ENCODE results near the gene TMEM140. TPM values are rescaled to one million over a fixed set of nuclear protein-coding genes. Genes with fewer than 3 reads are reported as not detected.
A peak's percentile ranks its signal among the peaks of the same experiment; 100 is the strongest.

Gene TMEM140
- total RNA-seq, 4 donors from 2014 or later = 12.8 to 33.1 (median 14.3) TPM

DNA sequence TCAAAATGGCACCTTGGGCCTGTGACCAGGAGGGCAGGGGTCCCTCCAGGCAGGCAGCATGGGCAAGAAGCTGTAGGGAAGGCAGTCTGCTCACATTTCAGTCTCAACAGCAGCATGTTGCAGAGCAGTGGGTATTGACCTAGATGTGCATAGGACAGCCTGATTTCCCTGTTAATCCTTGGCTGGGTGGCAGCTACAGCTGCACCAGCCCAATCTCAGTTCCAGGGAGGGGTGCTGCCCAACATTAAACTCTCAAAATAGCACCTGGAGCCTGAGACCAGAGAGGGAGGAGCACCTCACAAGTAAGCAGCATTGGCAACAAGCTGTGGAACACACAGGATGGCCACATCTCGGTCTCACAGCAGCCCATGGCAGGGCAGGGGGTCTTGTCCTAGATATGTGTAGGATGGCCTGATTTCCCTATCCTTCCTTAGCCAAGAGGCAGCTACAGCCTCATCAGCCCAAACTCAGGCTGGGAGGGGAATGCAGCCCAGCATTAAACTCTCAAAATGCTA is 10.3 kb downstream of the TMEM140 start:
- H3K27me3 ChIP-seq = no peaks in the 10 kb centered on the region
- peaks cover 0 to 41% of the 10 kb centered on the region in 2 donors for H3K4me1 ChIP-seq
- H3K27ac ChIP-seq = peak overlapping the region in 2 of 3 donors; percentile 33 to 57
- no peak overlapping the region for H3K4me3 ChIP-seq (replicated peaks in 1 of 3)
- no peaks in the 10 kb centered on the region for H3K36me3 ChIP-seq
- no peak for TF ChIP-seq POLR2A (IDR thresholded peaks at IDR 0.05)
- TF ChIP-seq, protein P1, sequence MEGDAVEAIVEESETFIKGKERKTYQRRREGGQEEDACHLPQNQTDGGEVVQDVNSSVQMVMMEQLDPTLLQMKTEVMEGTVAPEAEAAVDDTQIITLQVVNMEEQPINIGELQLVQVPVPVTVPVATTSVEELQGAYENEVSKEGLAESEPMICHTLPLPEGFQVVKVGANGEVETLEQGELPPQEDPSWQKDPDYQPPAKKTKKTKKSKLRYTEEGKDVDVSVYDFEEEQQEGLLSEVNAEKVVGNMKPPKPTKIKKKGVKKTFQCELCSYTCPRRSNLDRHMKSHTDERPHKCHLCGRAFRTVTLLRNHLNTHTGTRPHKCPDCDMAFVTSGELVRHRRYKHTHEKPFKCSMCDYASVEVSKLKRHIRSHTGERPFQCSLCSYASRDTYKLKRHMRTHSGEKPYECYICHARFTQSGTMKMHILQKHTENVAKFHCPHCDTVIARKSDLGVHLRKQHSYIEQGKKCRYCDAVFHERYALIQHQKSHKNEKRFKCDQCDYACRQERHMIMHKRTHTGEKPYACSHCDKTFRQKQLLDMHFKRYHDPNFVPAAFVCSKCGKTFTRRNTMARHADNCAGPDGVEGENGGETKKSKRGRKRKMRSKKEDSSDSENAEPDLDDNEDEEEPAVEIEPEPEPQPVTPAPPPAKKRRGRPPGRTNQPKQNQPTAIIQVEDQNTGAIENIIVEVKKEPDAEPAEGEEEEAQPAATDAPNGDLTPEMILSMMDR (IDR thresholded peaks at IDR 0.05) = no peak
- no peaks in the 10 kb centered on the region for H3K9me3 ChIP-seq
- no peak for DNase-seq
- WGBS, 2 donors = 87 to 100% methylated on average over 1 of the region's 1 CpG
- intact Hi-C loops (cut with DNase I) = no loop called here

DNA sequence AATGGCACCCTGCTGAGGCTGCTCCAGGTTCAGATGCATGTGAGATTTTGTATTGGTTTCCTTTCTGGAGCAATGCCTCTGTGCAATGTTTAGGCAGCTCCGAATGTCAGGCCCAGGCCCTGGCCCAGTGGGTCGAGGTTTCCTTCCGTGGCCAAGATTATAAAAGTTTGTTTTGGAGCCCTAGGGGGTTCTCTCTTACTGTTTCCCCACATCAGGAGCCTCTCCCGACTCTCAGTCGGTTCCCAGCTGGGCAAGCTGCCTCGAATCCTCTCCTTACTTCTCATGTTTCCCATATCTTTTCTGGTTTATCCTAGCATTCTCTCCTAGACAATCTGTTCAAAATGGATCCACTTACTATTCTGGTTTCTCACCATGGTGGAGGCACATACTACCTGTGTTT is 11.0 kb downstream of the TMEM140 start:
- Histone ChIP-seq H3K27me3 (no peaks in the 10 kb centered on the region), H3K27ac (peak overlapping the region in 2 of 3 donors; percentile 33 to 57), H3K4me1 (peaks cover 0 to 41% of the 10 kb centered on the region in 2 donors), H3K4me3 (replicated peaks in 1 of 3) (no peak overlapping the region), H3K9me3 (no peaks in the 10 kb centered on the region), H3K36me3 (no peaks in the 10 kb centered on the region)
- TF ChIP-seq POLR2A (IDR thresholded peaks at IDR 0.05) = no peak
- TF ChIP-seq, protein P1 (IDR thresholded peaks at IDR 0.05) = no peak
- no peak for DNase-seq
- WGBS, 2 donors = 66 to 86% methylated on average over 6 of the region's 6 CpGs
- intact Hi-C loops (cut with DNase I) = no loop called here

DNA sequence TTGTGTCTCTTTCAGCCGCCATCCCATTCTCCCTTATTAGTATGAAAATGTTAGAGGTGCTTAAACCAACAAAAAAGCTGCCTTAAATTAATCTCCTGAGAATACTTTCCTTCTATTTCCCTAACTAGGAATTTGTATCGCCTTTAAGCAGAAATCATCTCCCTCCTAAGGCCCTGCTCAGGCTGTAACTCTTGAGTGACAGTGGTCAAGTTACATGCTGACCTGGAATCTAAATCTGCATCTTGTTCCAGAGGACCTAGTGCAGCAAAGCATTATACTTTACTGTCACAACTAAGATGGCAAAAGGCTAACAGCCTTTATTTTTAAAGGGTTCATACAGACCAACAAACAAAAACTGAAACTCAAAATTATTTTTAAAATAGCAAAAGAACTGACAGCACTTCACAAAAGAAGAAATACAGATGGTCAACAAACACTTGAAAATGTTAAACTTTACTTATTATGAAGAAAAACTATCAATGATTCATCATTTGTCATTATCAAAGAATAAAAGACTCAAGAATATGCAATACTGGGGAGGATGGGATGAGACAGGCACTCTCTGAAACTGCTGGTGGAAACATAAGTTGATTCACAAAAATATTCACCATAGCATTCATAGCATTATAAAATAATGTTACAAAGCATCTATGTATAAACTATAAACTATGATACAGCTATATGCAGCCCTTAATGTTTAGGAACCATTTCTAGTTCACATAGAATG is 11.7 kb downstream of the TMEM140 start:
- no peak for DNase-seq
- intact Hi-C loops (cut with DNase I) = loop anchor here (10.0 kb wide), 1 partner anchor 505 kb away; no protein-coding TSS in a partner anchor
- peak overlapping the region in 2 of 3 donors; percentile 57 to 58 for H3K27ac ChIP-seq
- TF ChIP-seq, protein P1 (IDR thresholded peaks at IDR 0.05) = no peak
- no peak for TF ChIP-seq POLR2A (IDR thresholded peaks at IDR 0.05)
- no peaks in the 10 kb centered on the region for H3K9me3 ChIP-seq
- 90 to 91% methylated on average over 2 of the region's 2 CpGs for WGBS, 2 donors
- H3K27me3 ChIP-seq = no peaks in the 10 kb centered on the region
- no peaks in the 10 kb centered on the region for H3K36me3 ChIP-seq
- H3K4me3 ChIP-seq (replicated peaks in 1 of 3) = no peak overlapping the region
- H3K4me1 ChIP-seq = peaks cover 0 to 41% of the 10 kb centered on the region in 2 donors

DNA sequence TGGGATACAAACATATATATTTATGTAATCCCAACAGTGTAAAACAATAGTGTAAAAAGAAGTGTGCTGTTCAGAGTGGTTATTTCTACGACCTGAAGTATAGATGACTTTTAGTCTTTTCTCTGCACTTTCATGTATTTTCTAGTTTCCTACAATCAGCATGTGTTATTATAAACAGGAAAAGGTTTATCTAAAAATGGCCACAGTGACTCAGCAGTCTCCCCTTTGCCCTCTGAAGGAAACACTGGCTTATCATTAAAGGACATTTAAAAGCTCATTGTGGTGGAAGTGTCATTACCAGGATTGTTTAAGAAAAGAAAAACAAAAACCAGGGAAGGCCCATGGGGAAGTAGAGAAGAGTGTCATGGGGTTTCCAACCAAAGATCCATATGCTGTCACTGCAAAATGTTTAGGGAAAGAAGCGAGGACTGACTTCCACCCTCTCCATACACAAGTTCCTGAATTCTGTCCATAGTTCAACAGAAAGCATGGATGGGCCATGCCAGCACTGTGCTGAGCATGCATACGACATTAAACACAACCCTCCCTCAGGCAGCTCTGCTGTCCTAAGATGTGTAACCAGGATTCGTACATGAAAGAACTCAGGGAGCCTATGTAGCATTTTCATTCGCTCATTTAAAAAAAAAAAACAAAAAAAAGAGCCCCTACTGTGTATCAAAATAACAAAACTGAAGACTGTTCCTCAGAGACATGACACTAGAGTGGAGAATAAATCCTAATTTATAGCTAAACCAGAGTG is 12.4 kb downstream of the TMEM140 start:
- no peak for TF ChIP-seq POLR2A (IDR thresholded peaks at IDR 0.05)
- TF ChIP-seq, protein P1 (IDR thresholded peaks at IDR 0.05) = no peak
- Histone ChIP-seq H3K9me3 (no peaks in the 10 kb centered on the region), H3K4me1 (peaks cover 0 to 41% of the 10 kb centered on the region in 2 donors), H3K27me3 (no peaks in the 10 kb centered on the region), H3K27ac (peak overlapping the region; percentile 6 to 58 (median 57)), H3K4me3 (replicated peaks in 1 of 3) (no peak overlapping the region), H3K36me3 (peaks cover 0 to 3% of the 10 kb centered on the region in 2 donors)
- 66 to 72% methylated on average over 5 of the region's 5 CpGs for WGBS, 2 donors
- intact Hi-C loops (cut with DNase I) = loop anchor here (10.0 kb wide), 1 partner anchor 505 kb away; no protein-coding TSS in a partner anchor
- no peak for DNase-seq
